ENCODE results near the gene TULP4.

DNA sequence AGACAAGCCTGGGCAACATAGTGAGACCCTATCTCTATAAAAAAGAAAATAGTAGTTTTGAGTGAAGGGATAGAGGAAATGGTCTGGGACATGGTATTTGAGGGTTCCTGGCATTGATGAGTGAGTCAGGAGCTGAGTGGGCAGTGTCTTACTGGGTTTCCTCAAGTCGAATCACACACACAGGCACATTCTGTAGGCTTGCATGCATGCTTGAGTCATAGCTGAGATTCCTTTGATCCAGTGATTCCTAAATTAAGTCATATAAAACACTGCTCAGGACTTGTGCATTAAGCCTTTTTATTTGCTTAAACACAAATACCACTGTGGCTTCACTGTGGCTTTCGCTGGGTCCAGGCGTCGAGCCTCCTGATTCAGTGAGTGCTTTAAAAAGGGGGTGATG lies 175.8 kb downstream of the TULP4 start:
- TF ChIP-seq CTCF (IDR thresholded peaks at IDR 0.05 in 8 of 11, conservative IDR thresholded peaks at IDR 0.05 in 3 of 11), result no peak
- TF ChIP-seq POLR2A (IDR thresholded peaks at IDR 0.05), result no peak
- no peak for TF ChIP-seq POLR2AphosphoS5 (IDR thresholded peaks at IDR 0.05)
